Stimulated activated CD4-positive, alpha-beta T cell treated with anti-CD3 and anti-CD28 coated beads, TNF-alpha, amount 100 ng/mL, for 24 hours (primary cell): Measurements from ENCODE around the gene APEH.

Source experiments
- DNase-seq, 3 experiments: peaks; one replicate each; pipeline ENCODE4 v3.0.0-alpha.2; 2020; ENCODE audit warnings: low read depth in 3 of 3

The APEH gene

DNA sequence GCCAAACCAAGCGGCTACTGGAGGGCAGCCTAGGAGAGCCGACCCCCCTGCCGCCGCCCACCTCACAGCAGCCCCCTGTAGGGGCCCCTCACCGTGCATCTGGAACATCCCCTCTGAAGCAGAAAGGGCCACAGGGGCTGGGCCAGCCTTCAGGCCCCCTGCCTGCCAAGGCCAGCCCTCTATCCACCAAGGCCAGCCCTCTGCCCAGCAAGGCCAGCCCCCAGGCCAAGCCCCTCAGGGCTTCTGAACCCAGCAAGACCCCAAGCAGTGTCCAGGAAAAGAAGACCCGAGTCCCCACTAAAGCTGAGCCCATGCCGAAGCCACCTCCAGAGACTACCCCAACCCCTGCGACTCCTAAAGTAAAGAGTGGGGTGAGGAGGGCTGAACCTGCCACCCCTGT lies 23.5 kb upstream of the APEH start:
- DNase-seq, result no peak

DNA sequence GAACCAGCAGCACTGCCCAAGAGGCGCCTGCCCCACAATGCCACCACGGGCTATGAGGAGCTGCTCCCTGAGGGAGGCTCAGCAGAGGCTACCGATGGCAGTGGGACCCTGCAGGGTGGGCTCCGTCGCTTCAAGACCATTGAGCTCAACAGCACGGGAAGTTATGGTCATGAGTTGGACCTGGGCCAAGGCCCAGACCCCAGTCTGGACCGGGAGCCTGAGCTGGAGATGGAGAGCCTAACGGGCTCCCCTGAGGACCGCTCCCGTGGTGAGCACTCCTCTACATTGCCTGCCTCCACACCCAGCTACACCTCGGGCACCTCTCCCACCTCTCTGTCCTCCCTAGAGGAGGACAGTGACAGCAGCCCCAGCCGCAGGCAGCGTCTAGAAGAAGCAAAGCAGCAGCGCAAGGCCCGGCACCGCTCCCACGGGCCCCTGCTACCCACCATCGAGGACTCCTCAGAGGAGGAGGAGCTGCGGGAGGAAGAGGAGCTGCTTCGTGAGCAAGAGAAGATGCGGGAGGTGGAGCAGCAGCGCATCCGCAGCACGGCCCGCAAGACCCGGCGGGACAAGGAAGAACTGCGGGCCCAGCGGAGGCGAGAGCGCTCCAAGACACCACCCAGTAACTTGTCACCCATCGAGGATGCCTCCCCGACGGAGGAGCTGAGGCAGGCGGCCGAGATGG lies 21.8 kb upstream of the APEH start:
- no peak for DNase-seq

DNA sequence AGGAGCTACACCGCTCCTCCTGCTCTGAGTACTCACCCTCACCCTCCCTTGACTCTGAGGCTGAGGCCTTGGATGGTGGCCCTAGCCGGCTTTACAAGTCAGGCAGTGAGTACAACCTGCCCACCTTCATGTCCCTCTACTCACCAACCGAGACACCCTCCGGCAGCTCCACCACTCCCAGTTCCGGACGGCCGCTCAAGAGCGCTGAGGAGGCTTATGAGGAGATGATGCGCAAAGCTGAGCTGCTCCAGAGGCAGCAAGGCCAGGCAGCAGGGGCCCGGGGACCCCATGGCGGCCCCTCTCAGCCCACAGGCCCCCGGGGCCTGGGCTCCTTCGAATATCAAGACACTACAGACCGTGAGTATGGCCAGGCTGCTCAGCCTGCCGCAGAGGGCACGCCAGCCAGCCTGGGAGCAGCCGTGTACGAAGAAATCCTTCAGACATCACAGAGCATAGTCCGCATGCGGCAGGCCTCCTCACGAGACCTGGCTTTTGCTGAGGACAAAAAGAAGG lies 21.2 kb upstream of the APEH start:
- DNase-seq, result no peak

DNA sequence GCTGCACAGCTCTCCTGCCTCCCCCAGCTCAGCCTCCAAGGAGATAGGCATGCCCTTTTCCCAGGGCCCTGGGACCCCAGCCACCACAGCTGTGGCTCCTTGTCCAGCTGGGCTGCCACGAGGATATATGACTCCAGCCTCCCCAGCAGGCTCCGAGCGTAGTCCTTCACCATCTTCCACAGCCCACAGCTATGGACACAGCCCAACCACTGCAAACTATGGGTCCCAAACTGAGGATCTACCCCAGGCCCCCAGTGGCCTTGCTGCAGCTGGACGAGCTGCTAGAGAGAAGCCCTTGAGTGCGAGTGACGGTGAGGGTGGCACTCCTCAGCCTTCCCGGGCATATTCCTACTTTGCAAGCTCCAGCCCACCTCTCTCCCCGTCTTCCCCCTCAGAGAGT lies 20.5 kb upstream of the APEH start:
- DNase-seq, result no peak

DNA sequence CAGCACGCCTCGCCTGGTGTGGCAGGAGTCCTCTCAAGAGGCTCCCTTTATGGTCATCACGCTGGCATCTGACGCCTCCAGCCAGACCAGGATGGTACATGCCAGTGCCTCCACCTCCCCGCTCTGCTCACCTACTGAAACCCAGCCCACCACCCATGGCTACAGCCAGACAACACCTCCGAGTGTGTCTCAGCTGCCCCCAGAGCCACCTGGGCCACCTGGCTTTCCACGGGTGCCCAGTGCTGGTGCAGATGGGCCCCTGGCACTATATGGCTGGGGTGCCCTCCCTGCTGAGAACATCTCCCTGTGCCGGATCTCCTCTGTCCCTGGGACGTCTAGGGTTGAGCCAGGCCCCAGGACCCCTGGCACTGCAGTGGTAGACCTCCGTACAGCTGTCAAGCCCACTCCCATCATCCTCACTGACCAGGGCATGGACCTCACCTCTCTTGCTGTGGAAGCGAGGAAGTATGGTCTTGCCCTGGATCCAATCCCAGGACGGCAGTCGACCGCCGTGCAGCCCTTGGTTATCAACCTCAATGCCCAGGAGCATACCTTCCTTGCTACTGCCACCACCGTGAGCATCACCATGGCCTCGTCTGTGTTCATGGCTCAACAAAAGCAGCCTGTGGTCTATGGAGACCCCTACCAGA lies 19.9 kb upstream of the APEH start:
- no peak for DNase-seq

DNA sequence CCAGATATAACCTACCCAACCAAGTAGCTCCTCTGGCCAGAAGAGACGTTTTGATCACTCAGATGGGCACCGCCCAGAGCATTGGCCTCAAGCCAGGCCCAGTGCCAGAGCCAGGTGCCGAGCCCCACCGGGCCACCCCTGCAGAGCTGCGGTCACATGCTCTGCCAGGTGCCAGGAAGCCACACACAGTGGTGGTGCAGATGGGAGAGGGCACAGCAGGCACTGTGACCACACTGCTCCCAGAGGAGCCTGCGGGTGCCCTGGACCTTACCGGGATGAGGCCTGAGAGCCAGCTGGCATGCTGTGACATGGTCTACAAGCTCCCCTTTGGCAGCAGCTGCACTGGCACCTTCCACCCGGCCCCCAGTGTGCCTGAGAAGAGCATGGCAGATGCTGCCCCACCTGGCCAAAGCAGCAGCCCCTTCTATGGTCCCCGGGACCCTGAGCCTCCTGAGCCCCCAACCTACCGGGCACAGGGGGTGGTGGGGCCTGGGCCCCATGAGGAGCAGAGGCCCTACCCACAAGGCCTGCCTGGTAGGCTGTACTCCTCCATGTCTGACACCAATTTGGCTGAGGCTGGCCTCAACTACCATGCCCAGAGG lies 19.1 kb upstream of the APEH start:
- DNase-seq, result no peak

DNA sequence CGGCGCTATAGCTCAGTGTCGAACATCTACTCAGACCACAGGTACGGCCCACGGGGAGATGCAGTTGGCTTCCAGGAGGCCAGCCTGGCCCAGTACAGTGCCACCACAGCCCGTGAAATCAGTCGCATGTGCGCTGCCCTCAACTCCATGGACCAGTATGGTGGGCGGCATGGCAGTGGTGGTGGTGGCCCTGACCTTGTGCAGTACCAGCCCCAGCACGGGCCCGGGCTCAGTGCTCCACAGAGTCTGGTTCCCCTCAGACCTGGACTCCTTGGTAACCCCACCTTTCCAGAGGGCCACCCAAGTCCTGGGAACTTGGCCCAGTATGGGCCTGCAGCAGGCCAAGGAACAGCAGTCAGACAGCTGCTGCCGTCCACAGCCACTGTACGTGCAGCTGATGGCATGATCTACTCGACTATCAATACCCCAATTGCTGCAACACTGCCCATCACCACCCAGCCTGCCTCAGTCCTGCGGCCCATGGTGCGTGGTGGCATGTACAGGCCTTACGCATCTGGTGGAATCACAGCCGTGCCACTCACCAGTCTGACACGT lies 18.3 kb upstream of the APEH start:
- no peak for DNase-seq

DNA sequence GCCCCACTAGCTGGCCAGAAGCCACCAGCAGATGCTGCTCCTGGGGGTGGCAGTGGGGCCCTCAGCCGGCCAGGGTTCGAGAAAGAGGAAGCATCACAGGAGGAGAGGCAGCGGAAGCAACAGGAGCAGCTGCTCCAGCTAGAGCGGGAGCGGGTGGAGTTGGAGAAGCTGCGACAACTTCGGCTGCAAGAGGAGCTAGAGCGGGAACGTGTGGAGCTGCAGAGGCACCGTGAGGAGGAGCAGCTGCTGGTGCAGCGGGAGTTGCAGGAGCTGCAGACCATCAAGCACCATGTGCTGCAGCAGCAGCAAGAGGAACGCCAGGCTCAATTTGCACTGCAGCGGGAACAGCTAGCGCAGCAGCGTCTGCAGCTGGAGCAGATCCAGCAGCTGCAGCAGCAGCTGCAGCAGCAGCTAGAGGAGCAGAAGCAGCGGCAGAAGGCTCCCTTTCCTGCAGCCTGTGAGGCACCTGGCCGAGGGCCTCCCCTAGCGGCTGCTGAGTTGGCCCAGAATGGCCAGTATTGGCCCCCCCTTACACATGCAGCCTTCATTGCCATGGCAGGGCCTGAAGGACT lies 17.5 kb upstream of the APEH start:
- DNase-seq, result no peak

DNA sequence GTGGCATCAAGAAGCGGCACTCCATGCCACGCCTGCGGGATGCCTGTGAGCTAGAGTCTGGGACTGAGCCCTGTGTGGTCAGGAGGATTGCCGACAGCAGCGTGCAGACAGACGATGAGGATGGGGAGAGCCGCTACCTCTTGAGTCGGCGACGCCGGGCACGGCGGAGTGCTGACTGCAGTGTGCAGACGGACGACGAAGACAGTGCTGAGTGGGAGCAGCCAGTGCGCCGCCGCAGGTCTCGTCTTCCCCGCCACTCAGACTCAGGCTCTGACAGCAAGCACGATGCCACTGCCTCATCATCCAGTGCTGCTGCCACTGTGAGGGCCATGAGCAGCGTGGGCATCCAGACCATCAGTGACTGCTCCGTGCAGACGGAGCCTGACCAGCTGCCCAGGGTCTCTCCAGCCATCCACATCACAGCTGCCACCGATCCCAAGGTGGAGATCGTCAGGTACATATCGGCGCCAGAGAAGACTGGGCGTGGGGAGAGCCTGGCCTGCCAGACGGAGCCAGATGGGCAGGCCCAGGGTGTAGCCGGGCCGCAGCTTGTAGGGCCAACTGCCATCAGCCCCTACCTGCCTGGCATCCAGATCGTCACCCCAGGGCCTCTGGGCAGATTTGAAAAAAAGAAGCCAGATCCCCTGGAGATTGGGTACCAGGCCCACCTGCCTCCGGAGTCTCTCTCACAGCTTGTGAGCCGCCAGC lies 16.8 kb upstream of the APEH start:
- no peak for DNase-seq

DNA sequence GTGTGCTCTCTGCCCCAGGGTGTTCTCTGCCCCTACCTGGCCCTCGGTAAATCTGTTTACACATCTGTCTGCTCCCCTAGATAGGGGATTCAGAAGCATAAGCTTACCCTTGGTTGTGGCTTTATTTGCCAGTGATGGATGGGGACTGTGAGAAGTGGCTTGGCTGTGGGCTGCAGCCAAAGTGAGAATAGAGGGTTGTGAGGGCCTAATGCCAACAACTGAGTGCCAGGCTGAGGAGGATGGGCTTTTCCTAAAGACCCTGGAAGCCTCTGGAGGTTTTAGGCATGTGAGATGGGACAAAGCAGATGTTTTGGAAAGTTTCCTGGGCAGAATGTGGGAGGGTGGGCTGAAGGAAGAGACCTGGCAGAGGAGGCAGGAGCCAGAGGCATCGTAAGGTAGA lies 15.4 kb upstream of the APEH start:
- no peak for DNase-seq

DNA sequence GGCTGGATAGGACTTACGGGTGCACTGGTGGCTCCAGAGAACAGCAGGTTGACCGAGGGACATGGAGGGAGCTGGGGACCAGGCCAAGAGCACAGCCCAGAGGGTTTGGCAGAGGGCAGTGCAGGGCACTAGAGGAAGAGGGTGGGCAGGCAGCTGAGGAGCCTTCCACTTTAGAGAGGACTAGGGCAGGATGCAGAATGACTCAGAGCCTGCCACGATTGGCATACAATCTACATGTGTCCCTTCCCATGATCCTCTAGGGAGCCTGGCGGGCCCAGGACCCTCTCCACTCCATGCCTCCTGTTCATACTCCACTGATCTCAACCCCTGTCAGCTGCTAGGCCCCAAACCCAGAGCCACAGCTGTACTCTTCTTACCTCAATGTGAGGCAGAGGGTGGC lies 14.4 kb upstream of the APEH start:
- no peak for DNase-seq

DNA sequence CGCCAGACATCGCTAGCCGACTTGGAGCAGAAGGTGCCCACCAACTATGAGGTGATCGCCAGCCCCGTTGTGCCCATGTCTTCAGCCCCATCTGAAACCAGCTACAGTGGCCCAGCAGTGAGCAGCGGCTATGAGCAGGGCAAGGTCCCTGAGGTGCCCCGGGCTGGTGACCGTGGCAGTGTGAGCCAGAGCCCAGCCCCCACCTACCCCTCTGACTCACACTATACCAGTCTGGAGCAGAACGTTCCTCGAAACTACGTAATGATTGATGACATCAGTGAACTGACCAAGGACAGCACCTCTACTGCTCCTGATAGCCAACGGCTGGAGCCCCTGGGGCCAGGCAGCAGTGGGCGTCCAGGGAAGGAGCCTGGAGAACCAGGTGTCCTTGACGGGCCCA lies 12.9 kb upstream of the APEH start:
- DNase-seq, result no peak

DNA sequence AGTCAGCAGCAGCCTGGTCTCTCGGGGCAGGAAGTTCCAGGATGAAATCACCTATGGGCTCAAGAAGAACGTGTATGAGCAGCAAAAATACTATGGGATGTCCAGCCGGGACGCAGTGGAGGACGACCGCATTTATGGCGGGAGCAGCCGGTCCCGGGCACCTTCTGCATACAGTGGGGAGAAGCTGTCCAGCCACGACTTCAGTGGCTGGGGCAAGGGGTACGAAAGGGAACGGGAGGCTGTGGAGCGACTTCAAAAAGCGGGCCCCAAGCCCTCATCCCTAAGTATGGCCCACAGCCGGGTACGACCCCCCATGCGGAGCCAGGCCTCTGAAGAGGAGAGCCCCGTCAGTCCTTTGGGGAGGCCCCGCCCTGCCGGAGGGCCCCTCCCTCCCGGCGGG lies 12.1 kb upstream of the APEH start:
- DNase-seq, result no peak

DNA sequence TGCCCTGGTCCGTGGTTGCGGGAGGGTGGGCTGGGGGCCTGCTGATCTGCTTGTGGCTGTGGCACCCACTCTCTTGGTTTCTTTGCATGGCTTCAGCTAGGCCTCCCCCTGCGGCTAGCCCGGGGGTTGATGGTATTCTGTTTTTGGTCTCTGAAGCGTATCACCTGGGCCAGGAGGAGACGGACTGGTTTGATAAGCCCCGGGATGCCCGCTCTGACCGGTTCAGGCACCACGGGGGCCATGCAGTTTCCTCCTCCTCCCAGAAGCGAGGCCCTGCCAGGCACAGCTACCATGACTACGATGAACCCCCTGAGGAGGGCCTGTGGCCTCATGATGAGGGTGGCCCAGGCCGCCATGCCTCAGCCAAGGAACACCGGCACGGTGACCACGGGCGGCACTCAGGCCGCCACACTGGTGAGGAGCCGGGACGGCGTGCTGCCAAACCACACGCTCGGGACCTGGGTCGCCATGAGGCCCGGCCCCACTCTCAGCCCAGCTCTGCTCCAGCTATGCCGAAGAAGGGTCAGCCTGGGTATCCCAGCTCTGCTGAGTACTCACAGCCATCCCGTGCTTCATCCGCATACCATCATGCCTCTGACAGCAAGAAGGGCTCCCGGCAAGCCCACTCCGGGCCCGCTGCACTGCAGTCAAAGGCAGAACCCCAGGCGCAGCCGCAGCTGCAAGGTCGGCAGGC lies 11.3 kb upstream of the APEH start:
- DNase-seq, result no peak

DNA sequence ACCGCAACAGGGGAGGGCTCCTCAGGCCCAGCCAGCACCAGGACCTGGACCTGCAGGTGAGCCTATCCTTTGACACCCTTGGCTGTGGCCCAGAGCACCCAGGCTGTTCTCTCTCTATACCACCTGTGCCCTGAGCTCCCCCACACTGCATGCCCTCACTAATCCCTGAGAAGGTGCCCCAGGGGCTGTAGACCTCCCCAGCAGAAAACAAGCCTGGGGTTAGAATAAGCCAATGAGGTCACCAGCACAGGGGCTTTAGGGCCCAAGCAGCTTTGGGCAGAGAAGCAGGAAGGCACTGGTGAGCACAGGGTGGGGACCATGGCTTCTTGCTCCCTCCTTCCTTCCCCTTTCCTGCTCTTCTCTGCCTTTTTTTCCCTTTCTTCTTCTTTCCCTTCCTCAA lies 10.3 kb upstream of the APEH start:
- no peak for DNase-seq

DNA sequence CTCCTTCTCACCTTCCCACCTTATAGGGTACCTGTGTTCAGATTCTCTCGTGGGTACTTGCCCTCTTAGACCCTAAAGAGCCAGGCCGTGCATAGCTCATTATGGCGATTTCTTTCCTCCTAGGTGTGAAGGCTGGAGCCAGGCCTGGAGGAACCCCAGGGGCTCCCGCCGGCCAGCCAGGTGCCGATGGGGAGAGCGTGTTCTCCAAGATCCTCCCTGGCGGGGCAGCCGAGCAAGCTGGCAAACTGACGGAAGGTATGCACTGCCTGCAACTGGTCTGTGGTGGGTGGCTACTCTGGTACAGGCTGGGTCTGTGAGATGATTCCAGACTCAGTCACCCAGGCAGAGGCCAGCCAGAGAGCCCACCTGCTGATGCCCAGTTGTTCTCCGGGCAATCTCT lies 9.9 kb upstream of the APEH start:
- DNase-seq, result no peak

DNA sequence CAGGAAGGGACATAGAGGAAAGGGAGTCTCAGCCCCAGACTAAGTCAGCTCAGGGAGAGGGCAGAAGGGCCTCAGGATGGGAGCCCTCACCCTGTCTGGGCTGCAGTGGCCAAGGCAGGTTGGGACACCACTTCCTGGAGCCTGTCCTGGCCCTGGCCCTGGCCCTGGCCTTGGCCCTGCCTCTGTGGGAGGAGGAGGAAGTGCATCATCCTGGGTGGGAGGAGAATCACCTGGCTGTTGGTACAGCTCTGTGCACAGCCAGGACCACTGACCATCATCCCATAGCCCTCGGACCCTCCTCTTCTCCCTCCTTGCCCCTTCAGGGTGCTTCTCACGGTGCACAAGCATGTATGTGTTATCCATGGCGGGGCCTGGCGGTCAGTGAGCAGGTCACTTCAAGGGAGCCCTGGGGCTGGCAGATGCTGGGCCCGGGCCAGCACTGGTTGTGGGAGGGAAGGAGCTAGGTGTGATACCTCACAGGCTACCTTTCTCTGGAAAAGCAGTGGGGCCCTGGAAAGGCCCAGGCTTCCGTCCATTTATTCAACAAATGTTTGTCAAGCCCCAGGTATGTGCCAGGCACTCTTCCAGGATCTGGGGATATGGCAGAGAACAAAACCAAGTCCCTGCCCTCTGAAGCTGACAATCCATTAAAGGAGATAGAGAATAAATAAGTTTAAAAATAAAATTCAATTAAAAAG lies 8.2 kb upstream of the APEH start:
- no peak for DNase-seq

DNA sequence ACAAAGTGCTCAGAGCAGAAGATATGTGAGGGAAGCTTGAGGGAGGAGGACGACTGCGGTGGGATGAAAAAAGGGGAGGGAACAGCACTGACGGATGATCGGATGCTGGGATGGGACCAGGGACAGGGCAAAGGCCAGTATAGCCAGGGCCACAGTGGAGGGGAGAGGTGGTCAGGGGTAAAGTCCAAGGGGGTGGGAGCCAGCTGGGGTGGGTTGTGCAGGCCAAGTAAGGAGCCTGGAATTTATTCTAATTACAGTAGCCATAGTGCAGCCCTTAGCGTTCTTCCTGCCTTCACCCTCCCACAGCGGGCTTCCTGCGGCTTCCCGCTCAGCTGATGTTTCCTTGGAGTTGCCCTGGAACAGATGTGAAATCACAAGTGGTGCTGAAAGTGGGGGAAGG lies 7.6 kb upstream of the APEH start:
- DNase-seq, result no peak

DNA sequence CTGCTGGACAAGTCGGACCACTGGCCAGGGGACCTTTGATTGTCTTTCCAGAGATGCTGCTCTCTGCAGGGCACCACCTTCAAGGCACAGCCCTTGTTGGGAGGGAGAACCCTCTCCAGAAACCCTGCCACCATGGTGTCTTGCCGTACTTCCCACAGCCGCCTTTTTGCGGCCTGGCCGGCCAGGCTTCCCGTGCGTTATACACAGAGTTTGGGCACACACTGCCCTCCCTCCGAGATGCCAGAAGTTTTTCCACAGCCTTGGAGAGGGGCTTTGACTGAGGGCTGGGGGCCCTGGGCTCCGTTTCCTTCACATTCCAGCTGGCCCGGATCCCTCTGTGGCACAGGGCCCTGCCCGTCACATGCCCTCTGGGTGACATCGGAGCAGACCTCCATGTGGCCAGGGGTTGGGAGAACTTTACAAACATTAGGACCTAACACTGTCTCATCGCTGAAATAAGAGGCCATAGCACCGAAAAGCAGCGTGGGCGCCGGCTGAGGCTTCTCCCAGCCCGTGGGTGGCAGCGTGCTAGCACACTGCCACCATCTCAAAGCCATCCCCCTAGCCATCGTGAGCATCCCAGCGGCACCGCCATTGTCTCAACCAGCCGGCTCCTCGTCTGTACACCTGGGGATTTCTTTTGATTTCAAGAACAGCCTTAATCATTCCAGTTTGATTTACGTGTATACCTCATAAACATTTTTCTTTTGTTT lies 6.3 kb upstream of the APEH start:
- DNase-seq, result no peak

DNA sequence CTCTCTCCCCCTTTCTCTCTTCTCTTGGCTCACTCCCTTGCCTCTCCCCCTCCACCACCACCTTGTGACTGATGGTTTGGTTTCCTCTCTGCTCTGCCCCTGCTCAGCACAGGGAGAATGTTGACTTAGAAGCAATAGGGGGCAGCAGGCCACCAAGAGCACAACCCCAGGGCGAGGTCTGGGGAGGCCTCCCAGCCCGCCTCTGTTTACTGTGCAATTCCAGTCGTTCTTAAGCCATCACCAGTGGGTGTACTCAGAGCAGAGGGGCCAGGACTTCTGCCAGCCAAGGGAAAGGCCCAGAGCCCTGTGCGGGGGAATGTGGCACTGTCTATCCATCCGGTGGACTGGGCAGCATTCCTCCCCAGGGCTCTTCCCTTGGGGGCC lies 5.7 kb upstream of the APEH start:
- DNase-seq, result no peak
